Activated CD4-positive, alpha-beta T cell treated with anti-CD3 and anti-CD28 coated beads, Interleukin-2, amount 50 U/mL, for 4 hours (primary cell): ENCODE measurements around the gene TMEM135.

Source experiments
- DNase-seq, 2 experiments: peaks; one replicate each; pipeline ENCODE4 v3.0.0-alpha.2; 2020

TMEM135 gene

GRCh38 chr11:87201376-87201775, 163.6 kb downstream of the TMEM135 start:
- no peak for DNase-seq

- no peak for DNase-seq
These were observed 166.3 kb downstream of the TMEM135 start for GRCh38 chr11:87203907-87204602.

- no peak for DNase-seq
These were observed 175.2 kb downstream of the TMEM135 start for GRCh38 chr11:87212891-87213290.

GRCh38 chr11:87213444-87213843, 175.7 kb downstream of the TMEM135 start:
- DNase-seq = no peak

- no peak for DNase-seq
These were observed 177.5 kb downstream of the TMEM135 start for GRCh38 chr11:87215236-87215635.

GRCh38 chr11:87219266-87219665, 181.5 kb downstream of the TMEM135 start:
- DNase-seq = no peak

- DNase-seq = no peak
These were observed 186.1 kb downstream of the TMEM135 start for GRCh38 chr11:87223816-87224215.

- no peak for DNase-seq
These were observed 186.8 kb downstream of the TMEM135 start for GRCh38 chr11:87224486-87224885.

- DNase-seq = no peak
These were observed 191.1 kb downstream of the TMEM135 start for GRCh38 chr11:87228820-87229219.

- DNase-seq = no peak
These were observed 193.3 kb downstream of the TMEM135 start for GRCh38 chr11:87230995-87231394.

GRCh38 chr11:87232320-87232719, 194.6 kb downstream of the TMEM135 start:
- DNase-seq = no peak

GRCh38 chr11:87235366-87235765, 197.6 kb downstream of the TMEM135 start:
- no peak for DNase-seq

GRCh38 chr11:87236368-87236767, 198.6 kb downstream of the TMEM135 start:
- no peak for DNase-seq

- DNase-seq = no peak
These were observed 201.3 kb downstream of the TMEM135 start for GRCh38 chr11:87239001-87239400.

GRCh38 chr11:87239531-87239930, 201.8 kb downstream of the TMEM135 start:
- DNase-seq = no peak

- DNase-seq = no peak
These were observed 213.8 kb downstream of the TMEM135 start for GRCh38 chr11:87251560-87251959.

- DNase-seq = no peak
These were observed 215.1 kb downstream of the TMEM135 start for GRCh38 chr11:87252869-87253268.

- DNase-seq = no peak
These were observed 216.8 kb downstream of the TMEM135 start for GRCh38 chr11:87254562-87254961.

GRCh38 chr11:87255589-87255988, 217.9 kb downstream of the TMEM135 start:
- no peak for DNase-seq

- DNase-seq = no peak
These were observed 219.1 kb downstream of the TMEM135 start for GRCh38 chr11:87256694-87257340.

GRCh38 chr11:87258171-87258833, 220.6 kb downstream of the TMEM135 start:
- DNase-seq = no peak

GRCh38 chr11:87259736-87260135, 222.0 kb downstream of the TMEM135 start:
- DNase-seq = no peak

GRCh38 chr11:87260811-87261210, 223.1 kb downstream of the TMEM135 start:
- no peak for DNase-seq

- DNase-seq = no peak
These were observed 225.6 kb downstream of the TMEM135 start for GRCh38 chr11:87263264-87263838.
